ENCODE results near the gene ALKBH3. TPM values are rescaled to one million over a fixed set of nuclear protein-coding genes. Genes with fewer than 3 reads are reported as not detected.

ALKBH3 gene
- polyA plus RNA-seq, 4 donors = 26.7 to 40.4 (median 32.2) TPM

DNA sequence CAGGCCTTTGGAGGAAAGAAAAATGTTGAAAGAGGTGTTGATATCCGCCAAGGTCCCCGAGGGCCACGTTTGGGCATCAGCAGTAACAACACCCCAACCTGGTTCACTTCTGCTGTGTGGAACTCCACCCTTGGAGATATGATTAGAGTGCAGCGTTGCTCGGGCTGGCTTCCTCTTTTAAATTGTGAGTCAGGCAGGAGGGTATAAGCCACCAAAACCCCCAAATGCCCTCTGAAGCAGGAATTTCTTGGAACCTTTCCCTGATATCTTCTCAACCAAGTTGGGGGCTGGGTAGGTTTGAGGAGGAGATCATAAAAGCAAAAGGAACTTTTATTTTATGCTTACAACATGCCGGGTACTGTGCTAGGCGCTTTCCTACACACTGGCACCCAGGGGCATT is 55.4 kb downstream of the ALKBH3 start:
- DNase-seq (ENCODE audit: low read depth in 4 of 4, low spot score in 2 of 4) = no peak

DNA sequence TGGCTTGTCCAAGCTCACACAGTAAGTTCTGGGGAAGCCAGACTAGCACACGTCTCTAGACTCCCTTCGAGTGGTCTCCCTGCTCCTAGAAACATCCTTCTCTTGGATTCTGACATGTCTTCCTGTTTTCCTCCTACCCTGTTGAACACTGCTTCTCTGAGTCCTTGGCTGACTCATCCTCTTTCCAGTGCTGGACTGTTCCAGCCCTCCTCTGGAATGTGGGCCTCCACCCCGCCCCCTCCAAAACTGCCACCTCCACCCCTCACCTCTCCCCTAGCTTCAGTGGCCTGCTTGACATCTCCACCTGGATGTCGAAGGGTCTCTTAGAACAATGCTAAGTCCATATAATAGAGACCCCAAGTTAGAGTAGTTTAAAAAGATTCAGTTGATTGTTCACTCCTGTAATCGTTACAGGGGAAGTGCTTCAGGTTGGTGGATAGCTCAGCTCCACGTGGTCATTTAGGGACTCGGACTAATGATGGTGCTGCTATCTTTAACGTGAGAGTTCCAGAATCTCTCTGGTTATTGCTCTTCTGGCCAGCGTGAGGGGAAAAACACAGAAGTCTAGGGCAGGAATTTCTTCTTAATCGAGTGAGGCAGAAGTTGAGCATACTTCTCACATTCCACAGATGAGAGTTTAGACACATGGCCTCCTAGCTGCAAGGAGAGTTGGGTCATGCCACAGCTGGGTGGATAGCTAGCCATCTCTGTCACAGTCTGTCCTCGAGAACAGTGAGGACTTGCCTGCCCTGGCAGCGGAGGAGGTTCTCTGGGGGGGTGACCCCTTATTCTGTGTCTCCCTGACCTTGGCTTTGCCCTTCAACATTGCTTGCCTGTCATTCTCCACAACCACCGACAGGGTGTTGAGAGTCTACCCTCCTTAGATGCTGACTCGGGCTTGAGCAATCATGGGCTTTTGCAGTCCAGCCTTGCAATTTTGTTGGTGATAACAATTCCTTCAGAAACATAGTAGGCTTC is 57.1 kb downstream of the ALKBH3 start:
- DNase-seq (ENCODE audit: low read depth in 4 of 4, low spot score in 2 of 4) = no peak

DNA sequence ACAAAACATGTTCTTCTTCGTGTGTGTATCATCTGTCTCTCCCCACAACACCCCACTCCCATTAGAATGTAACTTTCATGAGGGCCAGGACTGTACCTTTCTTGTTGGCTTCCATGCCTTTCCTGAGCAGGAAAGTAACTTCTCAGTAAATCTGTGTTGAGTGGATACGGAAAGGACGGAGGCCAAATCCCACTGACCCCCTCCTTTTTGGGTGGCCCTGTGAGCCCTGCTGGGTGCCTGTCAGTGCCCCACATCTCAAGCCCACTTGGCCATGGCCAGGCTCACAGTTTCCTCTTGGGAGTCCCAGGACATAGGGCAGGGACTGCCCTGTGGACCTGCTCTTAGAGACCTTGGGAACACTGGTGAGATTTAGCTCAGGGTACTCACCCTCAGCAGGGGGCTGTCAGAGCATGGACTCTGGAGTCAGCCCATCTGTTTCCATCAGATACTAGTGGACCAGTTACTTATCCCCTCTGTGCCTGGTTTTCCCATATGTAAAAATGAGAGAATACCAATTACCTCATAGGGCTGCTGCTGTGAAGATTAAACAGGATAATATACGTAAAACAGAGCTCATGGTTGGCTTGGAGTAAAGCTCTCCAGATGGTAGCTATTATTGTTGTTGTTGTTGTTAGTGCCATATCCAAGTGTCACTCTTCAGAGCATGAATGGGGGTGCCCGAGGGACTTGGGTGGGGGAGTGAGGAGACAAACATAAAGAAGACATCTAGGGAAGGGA is 60.8 kb downstream of the ALKBH3 start:
- DNase-seq (ENCODE audit: low read depth in 4 of 4, low spot score in 2 of 4) = no peak

DNA sequence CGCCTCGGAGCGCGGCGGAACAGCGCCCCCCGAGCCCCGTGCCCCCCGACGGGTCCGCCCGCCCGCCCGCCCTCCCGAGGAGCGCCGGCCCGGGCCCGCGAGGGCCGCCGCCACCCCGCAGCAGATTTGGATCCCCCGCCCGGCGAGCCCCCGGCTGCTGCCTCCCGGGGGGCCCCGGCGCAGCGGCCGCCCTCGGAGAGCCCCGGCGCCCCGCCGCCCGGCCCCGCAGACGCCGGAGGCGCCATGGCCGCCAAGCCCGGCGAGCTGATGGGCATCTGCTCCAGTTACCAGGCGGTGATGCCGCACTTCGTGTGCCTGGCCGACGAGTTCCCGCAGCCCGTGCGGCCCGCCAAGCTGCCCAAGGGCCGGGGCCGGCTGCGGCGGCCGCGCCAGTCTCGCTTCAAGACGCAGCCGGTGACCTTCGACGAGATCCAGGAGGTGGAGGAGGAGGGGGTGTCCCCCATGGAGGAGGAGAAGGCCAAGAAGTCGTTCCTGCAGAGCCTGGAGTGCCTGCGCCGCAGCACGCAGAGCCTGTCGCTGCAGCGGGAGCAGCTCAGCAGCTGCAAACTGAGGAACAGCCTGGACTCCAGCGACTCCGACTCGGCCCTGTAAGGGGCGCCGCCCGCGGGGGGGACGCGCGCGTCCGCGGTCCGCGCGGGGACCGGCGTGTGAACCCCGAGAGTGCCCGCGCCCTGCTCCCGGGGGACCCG is 62.2 kb downstream of the ALKBH3 start:
- DNase-seq (ENCODE audit: low read depth in 4 of 4, low spot score in 2 of 4) = no peak

DNA sequence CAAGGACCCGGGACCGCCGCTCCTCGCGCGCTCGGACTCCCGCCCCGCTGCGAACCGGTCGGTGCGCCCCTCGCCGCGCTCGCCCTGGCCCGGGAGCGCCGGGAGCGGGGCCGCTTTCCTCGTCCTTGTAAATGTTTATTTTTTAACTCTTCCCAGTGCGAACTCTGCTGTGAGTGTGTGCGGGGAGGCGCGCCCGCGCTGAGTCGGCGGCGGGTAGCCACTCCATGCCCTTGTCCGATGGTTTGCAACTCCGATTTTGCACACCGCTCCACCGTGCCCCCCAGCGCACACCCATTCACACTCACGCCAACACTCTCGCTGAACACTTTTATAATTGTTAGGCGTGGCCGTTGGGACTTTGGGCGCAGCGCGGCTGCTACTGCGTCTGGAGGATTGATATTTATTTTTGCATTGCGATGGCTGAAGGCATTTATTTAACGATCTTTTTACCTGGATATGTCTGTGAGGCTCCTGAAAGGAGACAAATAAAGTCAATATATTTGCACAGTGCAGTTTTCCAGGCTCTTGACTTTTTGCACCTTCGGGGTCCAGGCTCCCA is 62.8 kb downstream of the ALKBH3 start:
- DNase-seq (ENCODE audit: low read depth in 4 of 4, low spot score in 2 of 4) = no peak

DNA sequence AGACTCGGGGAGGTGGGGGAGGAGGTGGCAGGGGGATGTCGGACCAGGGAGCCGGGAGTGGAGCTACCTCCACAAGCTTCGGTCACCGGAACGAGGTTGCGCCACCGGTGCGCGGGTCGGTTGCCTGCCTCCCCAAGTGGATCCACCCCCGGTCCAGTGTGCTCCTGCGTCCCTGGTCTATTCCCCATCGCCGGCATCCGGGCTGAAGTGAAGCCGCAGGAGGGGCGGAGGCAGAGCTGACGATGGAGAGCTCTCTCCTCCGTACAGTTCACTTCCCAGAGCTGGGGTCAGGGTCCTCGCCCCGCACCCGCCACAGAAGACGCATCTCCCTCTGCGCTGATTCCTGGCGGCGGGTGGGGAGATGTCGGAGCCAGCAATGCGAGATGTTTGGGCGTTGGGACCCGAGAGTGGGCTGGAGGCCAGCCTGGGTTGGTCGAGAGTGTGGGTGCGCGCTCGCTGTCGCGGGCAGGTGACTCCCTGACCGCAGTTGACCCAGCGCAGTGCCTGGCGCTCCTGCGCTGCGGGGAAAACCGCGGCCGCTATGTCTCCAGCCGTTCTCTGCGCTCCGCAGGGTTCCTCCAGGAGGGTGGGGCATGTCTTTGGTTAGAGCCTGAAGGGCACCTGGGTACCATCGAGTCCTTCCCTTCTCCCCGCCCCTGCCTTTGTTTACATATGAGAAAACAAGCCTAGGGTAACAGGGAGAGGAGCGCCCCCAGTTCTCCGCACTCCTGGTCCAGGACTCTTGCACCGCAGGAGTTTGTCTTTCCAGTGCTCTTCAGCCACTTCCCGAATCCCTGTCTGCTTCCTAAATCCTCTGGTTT is 63.5 kb downstream of the ALKBH3 start:
- DNase-seq (ENCODE audit: low read depth in 4 of 4, low spot score in 2 of 4) = no peak

DNA sequence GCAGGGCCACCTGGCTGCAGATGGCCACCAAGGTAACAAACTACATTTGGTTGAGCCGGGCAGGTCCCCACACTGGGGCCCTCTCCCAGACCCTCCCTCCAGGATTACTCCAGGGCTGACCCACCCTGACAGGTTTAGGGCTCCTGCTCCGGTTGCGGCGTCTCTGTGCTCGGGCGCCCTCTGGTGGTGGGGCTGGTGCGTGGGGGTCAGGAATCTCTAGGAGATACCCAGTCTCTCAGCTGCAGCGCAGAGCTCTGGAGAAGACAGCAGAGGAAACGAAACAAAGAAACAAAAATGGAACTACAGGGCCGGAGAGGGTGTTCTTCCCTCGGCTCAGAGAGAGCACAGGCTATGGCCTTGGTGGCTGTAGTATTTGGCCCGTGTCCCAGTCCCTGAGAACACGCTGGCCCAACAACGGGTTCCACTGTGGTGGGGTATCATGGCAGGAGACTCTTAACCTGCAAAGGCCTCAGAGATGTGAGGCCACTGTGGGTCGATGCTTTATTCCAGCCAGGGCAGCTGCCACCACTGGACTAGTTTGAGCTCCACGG is 64.2 kb downstream of the ALKBH3 start:
- no peak for DNase-seq (ENCODE audit: low read depth in 4 of 4, low spot score in 2 of 4)

DNA sequence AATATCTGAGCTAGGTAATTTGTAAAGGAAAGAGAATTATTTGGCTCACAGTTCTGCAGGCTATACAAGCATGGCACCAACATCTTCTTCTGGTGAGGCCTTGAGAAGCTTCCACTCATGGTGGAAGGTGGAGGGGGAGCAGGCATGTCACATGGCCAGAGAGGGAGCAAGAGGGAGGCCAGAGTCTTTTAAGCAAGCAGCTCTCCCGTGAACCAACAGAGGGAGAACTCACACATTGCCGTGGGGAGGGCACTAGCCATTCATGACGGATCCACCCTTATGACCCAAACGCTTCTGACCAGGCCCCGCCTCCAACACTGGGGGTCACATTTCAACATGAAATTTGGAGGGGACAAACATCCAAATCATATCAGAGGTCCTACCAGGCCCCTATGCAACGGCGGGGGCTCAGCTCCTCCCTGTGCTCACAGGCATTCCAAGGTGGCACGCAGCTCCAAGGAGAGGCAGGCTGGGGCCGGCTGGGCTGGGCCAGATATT is 66.4 kb downstream of the ALKBH3 start:
- no peak for DNase-seq (ENCODE audit: low read depth in 4 of 4, low spot score in 2 of 4)

DNA sequence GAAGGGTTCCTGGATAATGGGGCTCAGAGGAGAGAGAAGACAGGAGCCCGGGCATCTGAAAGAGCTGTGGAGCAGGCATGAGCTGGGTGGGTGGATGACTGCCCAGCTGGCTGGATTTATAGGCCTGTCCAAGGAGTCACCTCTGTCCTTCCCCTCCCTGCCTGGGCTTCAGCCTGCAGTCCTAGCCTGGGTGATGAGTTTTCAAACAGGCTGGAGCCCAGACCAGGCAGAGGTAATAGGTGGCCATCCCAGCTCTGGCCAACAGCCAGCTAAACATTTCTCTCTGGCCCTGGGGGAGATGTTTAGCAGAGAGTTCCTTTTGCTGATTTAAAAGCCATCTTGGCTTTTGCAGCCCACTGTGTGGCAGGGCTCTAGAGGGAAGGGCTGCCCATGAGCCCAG is 67.2 kb downstream of the ALKBH3 start:
- DNase-seq (ENCODE audit: low read depth in 4 of 4, low spot score in 2 of 4) = no peak

DNA sequence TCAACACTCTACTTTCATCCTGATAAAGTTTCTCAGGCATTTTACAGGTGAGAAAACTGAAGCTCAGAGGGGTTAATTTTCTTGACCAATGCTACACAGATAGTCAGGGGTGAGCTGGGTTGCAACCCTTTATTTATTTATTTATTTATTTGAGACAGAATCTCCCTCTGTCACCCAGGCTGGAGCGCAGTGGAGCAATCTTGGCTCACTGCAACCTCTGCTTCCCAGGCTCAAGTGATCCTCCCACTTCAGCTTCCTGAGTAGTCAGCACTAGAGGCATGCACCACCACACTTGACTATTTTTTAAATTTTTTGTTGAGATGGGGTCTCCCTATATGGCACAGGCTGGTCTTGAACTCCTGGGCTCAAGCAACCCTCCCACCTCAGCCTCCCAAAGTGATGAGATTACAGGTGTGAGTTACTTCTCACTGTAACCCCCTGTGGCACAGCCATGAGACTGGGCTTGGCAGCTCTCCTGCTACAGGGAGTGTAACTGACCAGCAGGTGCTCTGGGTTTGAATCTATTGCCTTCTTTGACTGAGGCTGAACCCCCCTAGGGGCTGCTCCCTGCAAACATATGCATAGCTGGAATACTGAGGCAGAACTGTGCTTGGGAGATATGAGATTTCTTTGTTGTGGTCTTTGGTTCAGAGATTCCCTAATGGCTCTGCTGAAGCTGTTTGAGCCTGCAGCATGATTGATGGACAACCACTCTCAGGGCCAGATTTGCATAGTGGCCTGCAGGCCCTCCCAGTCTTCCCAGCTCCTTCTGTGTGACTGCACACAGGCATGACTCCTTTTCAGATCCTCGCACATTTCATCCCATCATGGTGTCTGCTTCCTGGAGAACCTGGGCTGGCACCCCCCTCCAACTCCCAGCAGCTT is 68.0 kb downstream of the ALKBH3 start:
- DNase-seq (ENCODE audit: low read depth in 4 of 4, low spot score in 2 of 4) = no peak

DNA sequence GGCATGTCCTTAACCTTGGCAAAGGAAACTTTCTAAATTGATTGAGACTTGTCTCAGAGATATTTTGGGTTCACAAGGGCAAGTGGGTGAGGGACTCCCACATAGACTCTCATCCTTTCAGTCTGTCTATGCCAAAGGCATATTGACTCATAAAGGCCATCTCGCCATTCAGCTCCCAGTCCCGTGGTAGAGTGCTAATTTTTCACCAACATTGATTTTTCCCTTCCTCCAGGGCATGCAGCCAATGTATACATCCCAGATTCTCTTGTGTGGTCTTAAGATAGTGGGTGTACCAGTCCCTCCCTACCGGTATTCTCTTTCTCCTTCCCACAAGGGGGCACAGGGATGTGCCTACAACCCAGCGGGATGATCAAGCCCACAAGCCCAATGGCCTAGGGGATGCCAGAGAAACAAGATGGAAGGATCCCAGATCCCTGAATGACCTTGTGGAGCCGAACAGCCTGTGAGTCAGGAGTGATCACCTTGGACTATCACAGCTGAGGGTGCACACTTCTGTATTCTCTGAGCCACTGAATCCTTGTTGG is 69.8 kb downstream of the ALKBH3 start:
- no peak for DNase-seq (ENCODE audit: low read depth in 4 of 4, low spot score in 2 of 4)

DNA sequence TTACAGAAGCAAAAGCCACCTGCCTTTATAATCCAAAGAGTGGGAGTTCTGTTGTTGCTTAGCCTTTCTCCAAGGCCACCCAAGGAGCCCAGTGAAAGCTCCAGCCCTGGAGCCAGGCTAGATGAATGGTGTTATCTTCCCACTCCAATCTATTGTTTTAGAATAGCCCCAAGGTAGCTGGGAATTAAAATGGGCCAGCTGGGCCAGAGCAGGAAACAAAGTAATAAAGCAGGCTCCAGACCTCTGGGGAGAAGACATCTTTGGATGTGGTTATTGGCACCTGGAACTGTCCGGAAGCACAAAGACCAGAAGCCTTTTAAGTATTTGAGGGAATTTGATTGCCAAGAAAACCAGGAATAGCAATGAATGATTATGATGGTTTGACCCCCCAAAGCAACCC is 70.6 kb downstream of the ALKBH3 start:
- no peak for DNase-seq (ENCODE audit: low read depth in 4 of 4, low spot score in 2 of 4)

DNA sequence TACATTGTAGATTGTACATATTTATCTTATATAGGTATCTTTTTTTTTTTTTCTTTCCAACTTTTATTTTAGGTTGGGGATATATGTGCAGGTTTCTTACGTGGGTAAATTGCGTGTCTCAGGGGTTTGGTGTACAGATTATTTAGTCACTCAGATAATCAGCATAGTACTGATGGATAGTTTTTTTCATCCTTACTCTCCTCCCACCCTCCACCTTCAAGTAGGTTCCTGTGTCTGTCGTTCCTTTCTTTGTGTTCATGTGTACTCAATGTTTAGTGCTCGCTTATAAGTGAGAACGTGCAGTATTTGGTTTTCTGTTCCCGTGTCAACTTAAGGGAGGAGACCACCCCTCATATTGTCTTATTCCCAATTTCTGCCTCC is 71.4 kb downstream of the ALKBH3 start:
- DNase-seq (ENCODE audit: low read depth in 4 of 4, low spot score in 2 of 4) = no peak

DNA sequence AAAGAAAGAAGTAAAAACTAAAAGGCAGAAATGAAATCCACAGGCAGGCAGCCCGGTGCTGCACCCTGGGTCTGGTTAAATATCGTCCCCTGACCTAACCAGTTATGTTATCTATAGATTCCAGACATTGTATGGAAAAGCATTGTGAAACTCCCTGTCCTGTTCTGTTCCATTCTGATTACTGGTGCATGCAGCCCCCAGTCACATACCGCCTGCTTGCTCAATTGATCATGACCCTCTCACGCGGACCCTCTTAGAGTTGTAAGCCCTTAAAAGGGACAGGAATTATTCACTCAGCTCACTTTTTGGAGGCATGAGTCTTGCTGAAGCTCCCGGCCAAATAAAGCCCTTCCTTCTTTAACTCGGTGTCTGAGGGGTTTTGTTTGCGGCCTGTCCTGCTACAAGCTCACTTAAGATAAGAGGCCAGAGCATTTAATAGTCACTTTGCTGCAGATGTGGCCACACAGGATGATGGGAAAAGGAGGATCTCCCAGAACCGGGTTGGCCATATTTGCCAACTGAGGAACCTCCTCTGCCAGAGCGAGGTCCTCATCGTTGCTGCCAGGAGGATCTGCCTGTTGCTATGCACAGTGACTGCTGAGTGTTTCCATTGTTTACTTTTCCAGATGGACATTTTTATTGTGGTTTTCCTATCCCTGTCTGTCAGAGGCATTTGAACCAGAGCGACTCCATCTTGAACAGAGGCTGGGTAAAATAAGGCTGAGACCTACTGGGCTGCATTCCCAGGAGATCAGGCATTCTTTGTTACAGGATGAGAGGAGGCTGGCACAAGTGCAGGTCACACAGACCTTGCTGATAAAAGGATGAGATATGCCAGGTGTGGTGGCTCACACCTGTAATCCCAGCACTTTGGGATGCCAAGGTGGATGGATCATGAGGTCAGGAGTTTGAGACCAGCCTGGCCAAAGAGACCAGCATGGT is 72.0 kb downstream of the ALKBH3 start:
- no peak for DNase-seq (ENCODE audit: low read depth in 4 of 4, low spot score in 2 of 4)

DNA sequence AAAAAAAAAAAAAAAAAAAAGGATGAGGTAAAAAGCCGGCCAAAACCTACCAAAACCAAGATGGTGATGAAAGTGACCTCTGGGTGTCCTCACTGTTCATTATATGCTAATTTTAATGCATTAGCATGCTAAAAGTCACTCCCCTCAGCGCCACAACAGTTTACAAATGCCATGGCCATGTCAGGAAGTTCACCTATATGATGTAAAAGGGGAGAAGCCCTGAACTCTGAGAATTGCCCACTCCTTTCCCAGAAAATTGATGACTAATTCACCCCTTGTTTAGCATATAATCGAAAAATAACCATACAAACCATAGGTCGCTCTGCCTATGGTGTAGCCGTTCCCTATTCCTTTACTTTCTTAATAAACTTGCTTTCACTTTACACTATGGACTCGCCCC is 72.9 kb downstream of the ALKBH3 start:
- DNase-seq (ENCODE audit: low read depth in 4 of 4, low spot score in 2 of 4) = no peak

DNA sequence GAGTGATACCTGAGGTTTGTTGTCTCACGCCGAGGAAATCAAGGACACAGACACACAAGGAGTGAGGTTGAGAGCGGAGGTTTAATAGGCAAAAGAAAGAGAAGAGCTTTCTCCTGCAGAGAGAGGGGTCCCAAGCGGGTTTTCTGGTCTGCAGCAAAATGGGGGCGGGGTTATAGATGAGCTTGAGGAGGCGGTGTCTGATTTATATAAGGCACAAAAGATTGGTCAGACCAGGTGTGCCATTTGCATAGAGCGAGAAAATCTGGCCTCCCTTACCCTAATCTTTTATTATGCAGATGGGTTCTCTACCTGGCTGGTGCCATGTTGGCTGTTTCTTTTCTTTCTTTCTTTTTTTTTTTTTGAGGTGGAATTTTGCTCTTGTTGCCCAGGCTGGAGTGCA is 73.6 kb downstream of the ALKBH3 start:
- no peak for DNase-seq (ENCODE audit: low read depth in 4 of 4, low spot score in 2 of 4)
